CD4-positive, alpha-beta T cell treated with Interleukin-12 subunit alpha and Interleukin-12 subunit beta, for 1 hour (primary cell): ENCODE results near the gene BRSK1.

Experiments used
- DNase-seq: peaks from one replicate; pipeline ENCODE4 v3.0.0-alpha.2; 2020

BRSK1 gene

DNA sequence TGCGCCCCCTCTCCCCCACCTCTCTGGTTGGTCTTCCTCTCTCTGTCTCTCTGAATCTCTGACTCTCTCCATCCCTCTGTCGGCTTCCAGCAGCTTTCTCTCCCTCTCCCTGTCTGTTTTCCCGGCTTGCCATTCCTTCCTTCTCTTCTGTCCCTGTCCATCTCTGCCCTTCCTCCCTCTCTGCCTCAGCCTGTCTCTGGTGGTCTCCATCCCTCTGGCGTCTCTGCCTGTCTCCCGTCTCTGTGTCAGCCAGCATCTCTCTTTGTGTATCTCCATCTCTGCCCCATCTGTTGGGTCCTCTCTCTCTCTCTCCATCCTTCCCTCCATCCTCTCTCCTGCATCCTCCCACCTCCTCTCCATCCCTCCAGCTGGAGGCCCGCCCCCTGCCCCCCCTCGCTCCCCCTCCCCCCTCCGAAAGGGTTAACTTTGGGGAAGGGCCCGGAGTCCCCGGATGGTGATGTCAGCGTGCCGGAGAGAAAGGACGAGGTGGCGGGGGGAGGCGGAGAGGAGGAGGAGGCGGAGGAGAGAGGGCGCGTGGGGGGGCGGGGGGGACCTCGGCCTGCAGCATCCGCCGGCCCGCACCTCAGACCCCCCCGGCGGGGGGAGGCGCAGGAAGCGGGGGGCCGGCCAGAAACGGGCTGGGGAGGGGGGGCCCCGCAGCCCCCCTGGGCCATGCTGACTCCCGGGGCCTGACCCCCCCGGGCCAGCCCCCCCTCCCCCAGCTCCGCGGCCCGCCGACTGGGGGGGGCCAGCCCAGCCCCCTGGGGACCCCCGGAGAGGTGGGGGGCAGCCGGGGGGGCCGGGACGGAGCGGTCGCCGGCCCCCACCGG is at the start of gene BRSK1:
BRSK1 (plus strand) TSS at position 450 of the 830 bp plus-strand sequence. CDS start 446 bp downstream, outside the sequence.
- peak; percentile 71 for DNase-seq

DNA sequence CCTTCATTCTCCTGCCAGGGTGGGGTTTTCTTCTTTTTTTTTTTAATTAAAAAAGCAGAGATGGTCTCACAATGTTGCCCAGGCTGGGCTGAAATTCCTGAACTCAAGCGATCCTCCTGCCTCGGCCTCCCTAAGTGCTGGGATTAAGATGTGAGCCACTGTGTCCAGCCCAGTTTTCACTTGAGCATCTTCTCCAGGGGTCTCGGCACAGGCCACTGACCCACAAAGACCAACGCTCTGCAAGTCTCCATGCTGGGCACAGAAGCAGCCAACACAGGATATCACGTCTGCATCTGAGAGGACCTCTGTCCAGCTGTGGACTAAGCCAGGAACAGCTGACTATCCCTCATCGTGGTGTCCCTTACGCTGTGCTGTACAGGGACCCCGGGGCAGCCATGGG is 45.8 kb upstream of the BRSK1 start:
- no peak for DNase-seq

DNA sequence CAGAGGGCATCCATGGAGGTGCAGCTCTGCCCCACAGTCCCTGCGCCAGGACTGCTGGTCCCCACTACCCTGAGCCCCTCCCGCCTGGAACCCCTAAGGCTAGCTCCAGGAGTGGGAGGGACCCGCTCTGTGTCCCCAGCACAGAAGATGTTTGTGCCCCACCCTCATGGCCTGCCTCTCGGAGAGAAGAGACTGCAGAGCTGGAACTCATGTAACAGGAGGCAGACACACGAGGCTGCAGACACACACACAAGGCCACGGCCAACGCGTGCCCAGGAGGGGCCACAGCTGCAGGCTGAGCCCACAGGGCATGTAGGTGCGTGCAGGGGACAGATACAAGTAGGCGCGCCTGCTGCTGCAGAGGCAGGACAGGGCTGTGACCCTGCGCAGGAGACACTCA is 44.8 kb upstream of the BRSK1 start:
- DNase-seq, result no peak

DNA sequence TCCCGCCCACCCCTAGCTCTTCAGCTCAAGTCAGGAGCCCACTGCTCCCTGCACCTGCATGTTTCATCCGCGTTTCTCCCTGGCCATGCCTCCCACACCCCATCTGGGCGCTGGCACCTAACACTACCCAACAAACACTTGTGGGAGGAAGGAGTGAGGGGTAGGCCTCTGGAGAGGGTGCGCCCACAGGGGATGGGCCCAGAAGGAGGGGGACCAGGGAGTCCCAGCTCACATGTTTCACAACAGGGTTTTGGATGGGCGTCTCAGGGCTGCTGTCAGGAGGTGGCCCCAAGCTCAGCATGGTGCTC is 43.1 kb upstream of the BRSK1 start:
- DNase-seq, result no peak

DNA sequence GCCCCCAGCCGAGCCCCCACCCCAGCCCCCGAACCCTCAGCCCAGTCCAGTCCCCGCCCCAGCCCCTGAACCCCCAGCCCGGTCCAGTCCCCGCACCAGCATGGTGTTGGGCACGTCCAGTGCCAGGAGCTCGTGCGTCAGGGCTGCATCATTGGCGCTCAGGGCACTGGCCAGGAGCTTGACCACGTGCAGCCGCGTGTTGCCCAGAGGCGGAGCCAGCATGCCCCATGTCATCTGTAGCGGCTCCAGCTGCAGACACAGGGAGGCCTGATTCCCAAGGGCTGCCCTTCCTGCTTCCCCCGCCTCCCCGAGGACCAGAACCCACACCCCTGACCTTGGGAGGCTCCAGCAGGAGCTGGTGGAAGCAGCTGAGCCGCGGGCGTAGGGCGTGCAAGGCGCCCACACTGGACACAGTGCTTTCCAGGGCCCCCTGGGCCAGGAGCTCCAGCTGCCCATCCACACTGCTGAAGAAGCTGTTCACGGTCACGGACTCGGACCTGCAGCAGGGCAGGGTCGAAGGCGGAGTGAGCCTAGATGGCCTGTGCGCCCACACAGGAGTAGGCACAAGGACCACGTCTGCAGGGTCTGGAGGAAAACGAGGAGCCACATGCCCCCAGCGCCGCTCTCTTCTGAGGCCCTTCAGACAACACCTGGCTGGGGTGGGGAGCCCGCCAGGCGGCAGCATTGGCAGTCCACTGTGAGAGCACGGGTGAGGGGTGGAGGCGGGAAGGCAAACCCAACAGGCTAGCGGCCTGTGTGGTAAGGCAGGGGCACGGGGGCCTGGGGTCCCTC is 42.5 kb upstream of the BRSK1 start:
- no peak for DNase-seq

DNA sequence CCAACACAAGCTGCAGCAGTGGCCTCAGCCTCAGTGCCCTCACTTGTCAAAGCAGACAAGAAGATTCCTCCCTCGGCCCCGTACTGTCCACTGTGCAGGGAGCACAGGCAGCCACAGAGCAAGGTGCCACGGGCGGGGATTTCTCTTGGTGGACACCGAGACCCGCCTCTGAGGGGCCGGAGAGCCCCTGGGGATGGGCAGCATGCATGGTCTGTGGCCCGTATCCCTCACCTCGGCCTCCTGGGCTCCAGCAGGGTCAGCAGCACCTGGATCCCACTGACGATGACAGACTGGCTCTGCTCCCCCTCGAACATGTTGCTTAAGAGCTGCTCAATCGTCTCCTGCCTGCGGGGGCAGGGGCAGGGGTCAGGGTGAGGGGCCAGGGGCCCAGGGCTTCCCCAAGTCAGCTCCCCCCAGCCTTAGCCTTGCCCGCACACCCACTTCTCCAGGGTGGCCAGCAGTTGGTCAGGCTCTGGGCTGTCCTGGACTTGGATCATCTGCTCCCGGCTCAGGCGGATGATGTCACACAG is 41.8 kb upstream of the BRSK1 start:
- DNase-seq, result no peak

DNA sequence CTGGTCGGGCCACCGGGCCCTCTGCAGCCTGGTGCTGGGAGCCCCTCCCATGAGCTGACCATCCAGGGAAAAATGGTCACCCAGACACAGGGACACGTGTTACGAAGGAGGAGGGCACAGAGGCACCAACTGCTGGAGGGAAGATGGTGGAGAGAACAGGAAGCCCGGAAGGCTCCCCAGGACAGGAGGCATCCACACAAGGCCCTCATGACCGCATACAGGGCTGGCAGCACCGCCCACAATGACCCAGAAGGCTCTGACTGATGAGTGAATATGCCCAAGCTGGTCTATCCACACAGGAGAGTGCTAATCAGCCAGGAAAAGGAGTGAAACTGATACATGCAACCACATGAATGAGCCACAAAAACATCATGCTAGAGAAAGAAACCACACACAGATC is 41.3 kb upstream of the BRSK1 start:
- no peak for DNase-seq

DNA sequence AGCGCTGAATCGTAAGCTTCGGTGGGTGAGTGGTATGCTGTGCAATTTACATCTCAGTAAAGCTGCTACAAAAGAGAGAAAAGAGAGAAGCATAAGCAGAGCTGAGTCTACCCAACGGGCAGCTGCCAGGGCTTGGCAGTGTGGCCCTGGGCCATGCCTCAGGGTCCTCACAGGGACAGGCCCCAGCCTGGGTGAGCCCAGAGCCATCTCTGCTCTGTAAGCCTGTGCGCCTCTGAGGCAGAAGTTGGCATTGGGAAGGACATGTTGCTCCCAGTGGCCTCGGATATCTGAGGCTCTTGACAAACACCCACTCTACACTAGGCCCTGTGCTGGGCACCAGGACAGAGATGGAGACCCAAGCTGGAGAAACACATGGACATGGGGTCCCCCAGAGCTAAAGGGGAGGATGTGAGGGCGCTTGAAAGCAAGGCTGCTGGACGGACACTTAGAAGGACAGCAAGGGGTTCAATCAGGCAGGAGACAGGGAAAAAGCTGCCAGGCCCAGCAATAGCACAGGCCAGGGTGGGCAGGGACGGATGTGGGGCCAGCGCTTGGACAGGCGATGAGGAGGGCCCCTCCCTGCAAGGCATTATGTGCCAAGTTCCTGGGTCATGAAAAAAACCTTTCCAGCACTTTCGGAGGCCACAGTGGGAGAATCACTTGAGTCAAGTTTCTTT is 39.7 kb upstream of the BRSK1 start:
- no peak for DNase-seq

DNA sequence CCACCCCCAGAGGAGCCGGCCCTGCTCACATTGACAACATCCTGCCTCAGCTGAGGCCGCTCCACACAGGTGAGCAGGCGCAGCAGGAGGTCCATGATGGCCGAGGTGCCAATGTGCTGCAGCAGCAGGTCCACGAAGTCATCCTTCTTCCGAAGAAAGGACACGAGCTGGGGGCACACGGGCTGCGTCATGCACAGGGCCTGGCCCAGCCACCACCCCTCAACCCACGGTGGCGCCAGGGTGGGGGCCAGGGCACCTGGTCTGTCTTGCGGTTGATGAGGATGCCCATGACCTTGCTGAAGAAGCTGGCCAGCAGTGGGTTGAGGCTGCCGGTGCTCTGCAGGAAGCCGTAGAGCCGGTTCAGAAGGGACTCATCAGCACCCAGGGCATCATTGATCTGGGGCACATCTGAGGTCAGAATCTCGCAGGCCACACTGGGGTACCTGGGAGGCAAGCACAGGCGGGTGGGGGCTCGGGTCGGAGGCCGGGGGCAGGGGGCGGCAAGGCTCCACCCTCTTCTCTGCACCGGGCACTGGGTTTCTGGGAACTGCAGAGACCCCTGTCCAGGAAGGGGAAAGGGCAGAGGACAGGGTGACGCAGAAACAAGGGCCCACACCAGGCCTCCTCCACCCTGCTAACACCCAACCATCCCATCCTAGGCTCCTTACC is 38.4 kb upstream of the BRSK1 start:
- DNase-seq, result no peak

DNA sequence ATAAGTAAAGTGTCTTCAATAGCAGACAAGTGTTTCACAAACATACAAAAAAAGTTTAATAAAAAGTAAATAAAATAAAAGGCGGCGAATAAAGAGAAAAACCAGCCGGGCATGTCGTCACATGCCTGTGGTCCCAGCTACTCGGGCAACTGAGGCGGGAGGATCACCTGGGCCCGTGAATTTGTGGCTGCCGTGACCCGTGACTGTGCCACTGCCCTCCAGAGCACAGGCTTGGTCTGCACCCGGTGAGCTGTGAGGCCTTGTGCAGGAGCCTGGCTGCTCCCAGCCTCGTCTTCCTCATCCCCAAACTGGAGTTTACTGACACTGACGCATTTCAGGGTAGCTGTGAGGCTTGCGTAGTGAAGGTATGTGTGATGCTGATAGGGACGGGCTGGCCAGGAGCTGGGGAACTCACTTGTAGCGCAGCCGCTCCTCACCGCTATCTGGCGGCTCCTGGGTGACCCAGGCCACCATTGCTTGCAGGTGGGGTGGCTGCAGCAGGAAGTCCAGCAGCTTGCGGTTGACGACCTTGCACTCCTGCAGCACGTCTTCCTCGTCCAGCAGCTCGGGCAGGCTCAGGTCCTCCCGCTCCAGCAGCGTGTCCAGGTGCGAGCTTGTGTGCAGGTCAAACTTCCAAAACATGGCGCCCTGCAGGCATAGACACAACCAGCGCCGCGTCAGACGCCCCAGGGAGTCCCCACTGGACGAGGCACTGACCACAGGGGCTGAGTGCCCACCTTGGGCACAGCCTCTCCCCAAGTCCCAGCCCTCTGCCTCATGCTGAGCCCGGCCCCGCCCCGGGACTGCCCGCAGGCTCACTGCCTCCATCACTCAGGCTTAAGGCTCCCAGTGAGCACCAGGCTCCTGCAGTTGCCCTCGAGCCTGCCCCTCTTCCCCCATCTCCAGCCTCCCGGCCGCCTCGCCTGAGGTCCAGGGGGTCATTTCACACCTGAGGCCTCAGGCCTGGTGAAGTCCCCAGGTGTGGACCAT is 37.0 kb upstream of the BRSK1 start:
- DNase-seq, result no peak

DNA sequence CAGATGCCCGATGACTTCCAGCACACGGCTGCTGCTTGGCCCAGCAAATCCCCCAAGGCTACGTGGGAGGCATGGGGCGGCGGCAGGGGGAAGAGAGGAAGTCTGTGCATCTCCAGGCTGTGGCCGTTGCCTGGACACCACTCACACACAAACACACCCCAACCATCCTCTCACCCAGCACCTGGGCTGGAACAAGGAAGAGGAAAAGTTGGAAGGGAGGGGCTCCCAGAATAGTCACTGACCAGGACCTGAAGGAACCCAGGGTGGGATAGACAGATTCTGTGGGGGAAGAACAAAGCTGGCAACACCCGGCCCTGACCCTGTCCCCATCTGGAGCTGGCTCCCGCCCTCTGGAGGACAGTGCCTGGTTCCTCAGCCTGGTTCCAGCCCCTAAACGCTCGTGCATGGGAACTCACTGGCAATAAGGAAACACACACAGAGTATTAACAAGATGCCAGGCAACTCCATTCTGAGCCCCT is 36.1 kb upstream of the BRSK1 start:
- DNase-seq, result no peak

DNA sequence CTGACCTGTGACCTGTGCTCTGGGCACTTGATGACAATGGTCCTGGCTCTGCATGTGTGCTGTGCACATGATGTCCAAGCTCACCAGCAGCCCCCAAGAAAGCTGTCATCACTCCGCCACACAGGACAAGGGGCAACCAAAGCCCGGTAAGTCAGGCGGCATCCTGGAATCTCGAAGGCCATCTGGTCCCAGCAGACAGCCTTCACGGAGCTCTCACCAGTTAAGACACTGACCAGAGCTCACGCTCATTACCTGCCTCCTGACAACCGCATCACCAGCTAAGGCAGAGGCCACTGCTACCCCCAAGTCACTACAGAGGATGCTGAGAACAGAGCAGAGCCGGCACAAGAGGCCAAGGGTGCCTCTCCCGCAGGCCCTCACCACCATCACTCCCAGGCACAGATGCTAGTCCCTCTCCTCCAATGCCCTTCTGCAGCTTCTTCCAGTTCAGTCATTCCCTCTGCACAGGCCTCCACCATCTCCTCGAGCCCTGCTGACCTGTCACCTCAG is 35.6 kb upstream of the BRSK1 start:
- DNase-seq, result no peak

DNA sequence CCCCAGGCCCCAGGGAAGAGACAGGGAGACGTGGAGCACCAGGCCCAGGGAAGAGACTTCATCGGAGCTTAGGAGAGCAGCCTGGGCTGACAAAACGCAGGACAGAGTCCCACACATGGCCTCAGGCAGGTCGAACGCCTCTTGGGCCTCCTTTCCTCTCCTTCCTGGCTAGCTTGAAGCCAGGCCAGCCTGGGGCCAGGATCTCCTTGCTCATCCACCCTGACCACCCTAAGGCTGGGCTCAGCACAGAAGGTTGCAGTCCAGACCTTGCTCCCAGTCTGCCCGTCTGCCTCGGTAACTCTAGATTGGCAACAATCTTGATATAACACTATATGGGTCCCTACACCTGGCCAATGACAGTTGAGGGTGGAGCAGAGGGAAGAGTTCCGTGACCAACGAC is 35.1 kb upstream of the BRSK1 start:
- DNase-seq, result no peak

DNA sequence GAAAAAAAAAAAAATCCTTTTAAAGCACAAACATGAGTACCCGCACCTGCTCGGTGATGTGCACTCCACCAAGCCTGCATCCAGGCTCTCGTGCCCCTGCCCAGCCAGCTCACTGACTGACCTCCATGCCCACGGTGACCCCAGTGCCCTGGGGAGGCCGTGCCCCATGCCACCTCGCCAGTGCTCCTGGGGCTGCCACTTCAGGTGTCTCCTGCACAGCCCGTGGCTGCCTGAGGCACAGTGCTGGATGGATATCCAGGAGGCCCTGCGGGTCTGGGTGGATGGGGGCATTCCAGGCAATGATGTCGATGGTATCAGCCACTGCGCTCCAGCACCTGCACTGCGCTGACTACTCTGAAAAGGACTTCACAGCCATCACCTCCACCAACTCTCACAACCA is 34.0 kb upstream of the BRSK1 start:
- no peak for DNase-seq

DNA sequence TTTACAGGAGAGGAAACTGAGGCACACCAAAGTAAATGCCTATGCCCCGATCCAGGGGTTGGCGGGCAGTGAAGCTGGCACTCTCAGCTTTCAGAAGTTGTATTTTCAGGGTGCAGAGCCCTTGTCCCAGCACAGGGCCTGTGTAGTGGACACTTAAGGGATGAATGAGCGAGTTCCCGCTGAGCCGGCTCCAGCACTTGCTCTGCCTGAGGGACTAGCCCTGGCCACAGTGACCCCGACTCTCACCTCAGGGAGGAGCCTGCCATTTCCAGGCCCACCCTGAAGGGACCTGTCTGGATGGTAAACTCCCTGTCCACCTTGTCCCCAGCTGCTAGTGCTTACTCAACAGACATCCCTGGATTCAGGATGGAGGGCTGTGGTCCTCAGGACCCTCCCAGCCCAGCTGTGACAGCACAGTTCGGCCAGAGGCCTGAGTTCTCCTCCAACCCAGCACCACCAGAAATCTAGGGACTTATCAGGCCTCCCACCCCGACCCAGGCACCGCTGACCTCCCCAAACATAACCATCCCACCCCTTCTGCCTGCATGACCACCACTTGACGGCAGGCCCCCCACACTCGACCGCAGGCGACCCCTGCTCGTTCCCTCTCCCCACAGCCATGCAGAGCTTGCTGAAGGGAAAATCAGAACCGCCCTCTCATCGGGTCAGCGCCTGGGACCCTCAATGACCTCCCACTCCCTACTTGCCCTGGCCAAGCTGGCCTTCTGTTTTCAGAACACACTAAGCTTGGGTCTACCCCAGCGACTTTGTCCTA is 33.3 kb upstream of the BRSK1 start:
- DNase-seq, result no peak

DNA sequence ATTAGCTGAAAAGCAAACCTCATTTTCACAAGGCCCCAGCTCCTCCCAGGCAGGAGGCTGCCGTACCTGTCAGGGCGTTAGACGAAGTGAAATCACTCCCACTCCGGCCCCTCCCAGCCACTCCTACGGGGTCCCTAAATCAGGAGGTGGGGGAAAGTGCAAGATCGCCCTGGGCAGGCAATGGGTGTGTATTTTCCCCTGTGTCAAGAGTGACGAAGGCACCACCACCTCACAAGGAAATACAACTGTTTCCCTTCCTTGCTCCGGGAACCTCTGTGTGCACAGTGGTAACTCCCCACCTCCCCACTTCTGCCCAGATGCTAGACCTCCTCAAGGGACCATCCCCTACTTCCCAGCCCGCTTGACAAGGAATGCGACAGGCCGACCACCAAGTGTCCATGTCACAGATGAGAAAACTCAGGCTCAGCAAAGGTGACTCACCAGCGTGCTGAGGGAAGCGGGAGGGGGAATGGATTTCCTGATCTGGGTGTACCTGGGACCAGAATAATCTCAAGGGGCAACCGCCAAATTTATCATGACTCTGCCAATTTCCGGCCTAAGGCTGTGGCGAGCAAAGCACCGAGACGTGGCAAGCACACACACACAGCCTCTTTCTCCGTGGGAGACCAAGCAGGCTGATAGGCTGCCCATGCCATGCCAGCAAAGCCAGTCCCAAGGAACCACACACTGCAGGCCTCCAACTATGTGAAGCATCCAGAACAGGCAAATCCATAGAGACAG is 32.3 kb upstream of the BRSK1 start:
- peak; percentile 62 for DNase-seq

DNA sequence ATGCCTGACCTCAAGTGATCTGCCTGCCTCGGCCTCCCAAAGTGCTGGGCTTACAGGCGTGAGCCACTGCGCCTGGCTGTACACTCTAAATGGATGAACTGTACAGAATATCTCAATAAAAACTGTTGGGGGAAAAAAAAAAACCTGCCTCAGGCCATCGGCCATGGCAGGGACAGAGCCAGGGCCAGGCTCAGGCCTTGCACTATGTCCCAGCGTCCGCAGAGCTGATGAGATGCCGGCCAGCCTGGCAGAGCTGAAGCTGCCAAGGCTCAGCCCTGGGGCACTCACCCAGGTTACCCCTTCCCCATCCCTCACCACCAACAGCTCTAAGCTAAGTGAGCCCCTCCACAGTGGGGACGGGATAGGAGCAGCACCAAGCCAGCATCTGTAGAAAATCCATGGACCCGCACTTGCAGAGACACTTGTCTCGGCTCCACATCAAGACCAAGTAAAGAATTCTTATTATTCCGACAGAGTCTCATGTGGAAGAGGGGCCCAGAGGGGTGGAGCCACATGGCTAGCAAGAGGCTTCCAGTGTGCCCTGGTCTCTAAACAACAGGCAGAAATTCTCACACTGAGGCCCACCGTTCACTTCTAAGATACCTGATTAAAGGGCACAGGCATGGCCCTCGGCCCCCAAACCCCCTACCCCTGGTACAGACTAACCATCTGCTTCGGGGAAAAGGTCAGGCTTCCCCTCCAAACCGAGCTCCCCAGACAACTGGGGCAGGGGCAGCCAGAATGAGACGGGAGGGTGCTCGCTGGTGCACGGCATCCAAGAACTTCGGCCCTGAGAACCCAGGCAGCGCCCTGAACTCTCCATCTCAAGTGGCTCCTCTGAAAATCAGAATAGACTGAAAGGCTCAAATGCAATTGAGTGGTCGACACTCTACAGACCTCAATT is 30.8 kb upstream of the BRSK1 start:
- DNase-seq, result no peak

DNA sequence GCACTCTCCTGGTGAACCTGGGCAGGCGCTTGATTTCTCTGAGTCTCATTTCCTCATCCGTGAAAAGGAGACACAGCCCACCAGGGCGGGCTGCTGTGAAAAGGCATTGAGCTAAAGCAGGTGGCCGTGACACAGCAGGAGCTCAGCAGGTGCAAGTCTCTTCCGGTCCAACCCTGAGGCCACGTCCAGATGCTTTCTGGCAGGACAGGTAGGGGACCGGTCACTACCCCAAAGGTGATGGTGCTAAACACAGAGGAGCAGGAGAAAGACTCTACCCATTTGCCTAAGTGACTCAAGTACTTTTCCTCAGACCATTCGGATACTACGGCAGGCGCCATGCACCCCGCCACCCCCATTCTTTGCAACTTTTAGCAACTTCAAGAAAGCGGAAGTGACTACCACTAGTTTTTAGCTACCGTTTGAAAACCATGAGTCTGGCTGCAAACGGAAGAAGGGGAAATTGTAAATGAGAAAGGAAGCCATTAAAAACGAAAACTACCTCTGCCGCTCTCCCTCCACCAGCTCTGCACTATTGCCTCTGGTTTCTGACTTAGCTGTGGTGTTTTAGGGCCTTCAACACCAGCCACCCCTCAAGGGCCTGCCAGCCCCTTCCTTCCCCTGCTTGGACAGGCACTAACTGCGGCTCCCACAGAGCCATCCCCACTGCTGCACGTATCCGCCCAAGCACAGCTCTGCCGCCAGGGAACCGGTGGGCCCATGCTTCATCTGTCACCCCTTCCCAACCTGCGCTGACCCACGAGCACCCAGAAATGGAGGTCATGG is 29.8 kb upstream of the BRSK1 start:
- peak; percentile 72 for DNase-seq
